GM23338 (cell line): ENCODE data around the gene CPXM2. TPM values are rescaled to one million over a fixed set of nuclear protein-coding genes. Genes with fewer than 3 reads are reported as not detected.

Experiments used
- ATAC-seq: fragments of 200-7000 bp; cut with Tn5 transposase; 3 replicates; pipeline ENCODE4 v1.9.1; 2020
- DNase-seq: peaks from one replicate; pipeline ENCODE4 v3.0.0-alpha.2; 2015; ENCODE audit warnings: low spot score
- H2AFZ ChIP-seq: fragments of 200-600 bp; sonication (generic); 2 replicates; pipeline ENCODE4 v1.8.0; 2016; ENCODE audit warnings: antibody characterized with exemption, mild to moderate bottlenecking, moderate library complexity
- H3F3A ChIP-seq: fragments of 200-600 bp; sonication (generic); replicated peaks from 2 replicates; pipeline ENCODE4 v1.8.0; 2017; ENCODE audit warnings: antibody characterized with exemption, mixed run types, low read depth
- H3K27ac ChIP-seq: fragments of 200-600 bp; sonication (generic); 2 replicates; pipeline ENCODE4 v1.6.1; 2016; ENCODE audit warnings: low read depth
- H3K27me3 ChIP-seq: fragments of 200-600 bp; sonication (generic); 2 replicates; pipeline ENCODE4 v1.8.0; 2016; ENCODE audit warnings: mild to moderate bottlenecking, mixed run types, moderate library complexity; ENCODE audit not compliant: insufficient read depth
- H3K36me3 ChIP-seq: fragments of 200-600 bp; sonication (generic); 2 replicates; pipeline ENCODE4 v1.8.0; 2016; ENCODE audit warnings: mild to moderate bottlenecking; ENCODE audit not compliant: insufficient read depth
- H3K4me1 ChIP-seq: fragments of 200-600 bp; sonication (generic); 2 replicates; pipeline ENCODE4 v1.8.0; 2016; ENCODE audit warnings: mild to moderate bottlenecking, moderate library complexity; ENCODE audit not compliant: insufficient read depth
- H3K4me2 ChIP-seq: fragments of 200-600 bp; sonication (generic); 2 replicates; pipeline ENCODE4 v1.7.1; 2017; ENCODE audit warnings: mixed run types
- H3K4me3 ChIP-seq: fragments of 200-600 bp; sonication (generic); 2 replicates; pipeline ENCODE4 v1.6.1; 2016; ENCODE audit warnings: mixed run types
- H3K79me2 ChIP-seq: fragments of 200-600 bp; sonication (generic); replicated peaks from 2 replicates; pipeline ENCODE4 v1.8.0; 2017; ENCODE audit warnings: mild to moderate bottlenecking; ENCODE audit not compliant: insufficient read depth
- H3K9me2 ChIP-seq: fragments of 200-600 bp; sonication (generic); 2 replicates; pipeline ENCODE4 v1.8.0; 2017; ENCODE audit not compliant: insufficient read depth
- H4K20me1 ChIP-seq: fragments of 200-600 bp; sonication (generic); replicated peaks from 2 replicates; pipeline ENCODE4 v1.8.0; 2017; ENCODE audit warnings: mild to moderate bottlenecking; ENCODE audit not compliant: insufficient read depth
- H3K27ac Mint-ChIP-seq: 2 replicates; pipeline ENCODE4 v1.8.0; 2020; ENCODE audit warnings: inconsistent platforms, mild to moderate bottlenecking, moderate library complexity, mixed read lengths
- H3K27me3 Mint-ChIP-seq: 3 replicates; pipeline ENCODE4 v1.8.0; 2022; ENCODE audit warnings: low read depth, mild to moderate bottlenecking, moderate library complexity, mixed read lengths, inconsistent platforms; ENCODE audit not compliant: insufficient read depth, poor library complexity
- H3K36me3 Mint-ChIP-seq: 3 replicates; pipeline ENCODE4 v1.8.0; 2021; ENCODE audit warnings: low read depth, mild to moderate bottlenecking, inconsistent platforms, moderate library complexity, mixed read lengths
- H3K4me1 Mint-ChIP-seq: 3 replicates; pipeline ENCODE4 v1.8.0; 2020; ENCODE audit warnings: mild to moderate bottlenecking, inconsistent platforms, mixed read lengths
- H3K4me3 Mint-ChIP-seq: 3 replicates; pipeline ENCODE4 v1.8.0; 2021; ENCODE audit warnings: moderate library complexity, mild to moderate bottlenecking, inconsistent platforms, mixed read lengths
- H3K9me3 Mint-ChIP-seq: 3 replicates; pipeline ENCODE4 v1.8.0; 2020; ENCODE audit warnings: moderate library complexity, mild to moderate bottlenecking, inconsistent platforms, mixed read lengths
- CREB1 ChIP-seq: fragments of 250-450 bp; sonication (Bioruptor Pico); IDR thresholded peaks from 2 replicates; pipeline ENCODE4 v1.5.0; 2020; ENCODE audit warnings: low read depth, mild to moderate bottlenecking, moderate library complexity
- CTCF ChIP-seq, 2 experiments: fragments of 200-600 bp in 1 of 2; sonication (generic) in 1 of 2; conservative IDR thresholded peaks; 2 replicates each; pipeline versions ENCODE4 v1.5.1 to v1.6.1; 2016 to 2017; ENCODE audit warnings: antibody characterized with exemption in 2 of 2, low read depth in 2 of 2, mild to moderate bottlenecking in 2 of 2, moderate library complexity in 1 of 2
- EZH2phosphoT487 ChIP-seq: fragments of 200-600 bp; sonication (generic); IDR thresholded peaks from one replicate; pipeline ENCODE4 v1.8.1; 2018; ENCODE audit warnings: antibody characterized with exemption; ENCODE audit not compliant: unreplicated experiment
- POLR2AphosphoS5 ChIP-seq: IDR thresholded peaks from 2 replicates; pipeline ENCODE4 v1.6.1; 2016; ENCODE audit warnings: antibody characterized with exemption, low read depth
- STAT1 ChIP-seq: IDR thresholded peaks from one replicate; pipeline ENCODE4 v1.6.1; 2016; ENCODE audit warnings: antibody characterized with exemption; ENCODE audit not compliant: unreplicated experiment
- ZNF462 ChIP-seq: fragments of 250-450 bp; sonication (Bioruptor Pico); IDR thresholded peaks from 2 replicates; pipeline ENCODE4 v1.5.0; 2020; ENCODE audit warnings: mild to moderate bottlenecking, moderate library complexity
- polyA plus RNA-seq: library from polyadenylated mRNA; unstranded; fragments of >200 nt; fragmentation: Nextera tagmentation; extraction: Ambion mirVana; gene quantifications from 2 replicates; pipeline ENCODE4 v1.2.1, GENCODE V29; 2016
- total RNA-seq: library from RNA; depleted of rRNA; stranded (reverse); fragments of >200 nt; shearing (Covaris generic); gene quantifications from 2 replicates; pipeline ENCODE4 v1.2.3, GENCODE V29; 2014

CPXM2 gene
- total and polyA plus RNA-seq, 2 experiments from 2014 or later: 1.6 to 8.1 TPM

GRCh38 chr10:123746942-123747341 lies 144.7 kb downstream of the CPXM2 start (continued):
- TF ChIP-seq ZNF462 (no peak), CTCF (conservative IDR thresholded peaks at IDR 0.05; ENCODE audit: low read depth in 2 of 2) (no peak), EZH2phosphoT487 (no peak)

GRCh38 chr10:123746520-123746919 lies 145.1 kb downstream of the CPXM2 start:
- H3K27me3 Mint-ChIP-seq: peaks cover 6% of the 10 kb centered on the region
- Histone ChIP-seq H3K36me3 (no peaks in the 10 kb centered on the region), H3K4me3 (no peak overlapping the region), H3F3A (no peaks in the 10 kb centered on the region), H3K4me1 (peaks cover 16% of the 10 kb centered on the region), H3K4me2 (peak overlapping the region; percentile 68; the same call in 1 of the 2 replicates), H3K27ac (no peak overlapping the region), H3K9me2 (peaks cover 4% of the 10 kb centered on the region; the same call in 1 of the 2 replicates), H4K20me1 (no peaks in the 10 kb centered on the region), H2AFZ (peak overlapping the region; percentile 52), H3K27me3 (no peaks in the 10 kb centered on the region), H3K79me2 (no peaks in the 10 kb centered on the region)
- H3K27ac Mint-ChIP-seq: no peak overlapping the region
- ATAC-seq (peak; percentile 16; the same call in 1 of the 3 replicates), DNase-seq (no peak)
- H3K9me3 Mint-ChIP-seq: peaks cover 14% of the 10 kb centered on the region
- peaks cover 22% of the 10 kb centered on the region for H3K36me3 Mint-ChIP-seq
- H3K4me3 Mint-ChIP-seq: no peak overlapping the region
- H3K4me1 Mint-ChIP-seq: peaks cover 19% of the 10 kb centered on the region
- TF ChIP-seq STAT1: no peak
- TF ChIP-seq CTCF (conservative IDR thresholded peaks at IDR 0.05; ENCODE audit: low read depth in 2 of 2): no peak
- TF ChIP-seq CREB1 (CRISPR knock-in tag): no peak
- TF ChIP-seq POLR2AphosphoS5: no peak
